Right renal cortex interstitium (tissue), 3 donors: ENCODE data around the gene ASPHD1. TPM values are rescaled to one million over a fixed set of nuclear protein-coding genes. Genes with fewer than 3 reads are reported as not detected.
"Not testable (repeated sequence)": the region's sequence is repeated elsewhere in the genome, so short reads cannot be mapped to it uniquely, and the experiment has no call there.

ENCODE experiments used
- DNase-seq, 3 donors: peaks; one replicate each; pipeline ENCODE4 v3.0.0-alpha.2; 2013; ENCODE audit warnings: low read depth in 3 of 3, low spot score in 2 of 3
- polyA plus RNA-seq, 3 donors: library from polyadenylated mRNA; unstranded; fragments of 120-200 nt; gene quantifications; one replicate each; pipeline ENCODE4 v1.2.1, GENCODE V29; 2013; ENCODE audit not compliant: insufficient read length in 3 of 3

The ASPHD1 gene
- polyA plus RNA-seq, 3 donors: 0.52 to 0.87 (median 0.54) TPM

DNA sequence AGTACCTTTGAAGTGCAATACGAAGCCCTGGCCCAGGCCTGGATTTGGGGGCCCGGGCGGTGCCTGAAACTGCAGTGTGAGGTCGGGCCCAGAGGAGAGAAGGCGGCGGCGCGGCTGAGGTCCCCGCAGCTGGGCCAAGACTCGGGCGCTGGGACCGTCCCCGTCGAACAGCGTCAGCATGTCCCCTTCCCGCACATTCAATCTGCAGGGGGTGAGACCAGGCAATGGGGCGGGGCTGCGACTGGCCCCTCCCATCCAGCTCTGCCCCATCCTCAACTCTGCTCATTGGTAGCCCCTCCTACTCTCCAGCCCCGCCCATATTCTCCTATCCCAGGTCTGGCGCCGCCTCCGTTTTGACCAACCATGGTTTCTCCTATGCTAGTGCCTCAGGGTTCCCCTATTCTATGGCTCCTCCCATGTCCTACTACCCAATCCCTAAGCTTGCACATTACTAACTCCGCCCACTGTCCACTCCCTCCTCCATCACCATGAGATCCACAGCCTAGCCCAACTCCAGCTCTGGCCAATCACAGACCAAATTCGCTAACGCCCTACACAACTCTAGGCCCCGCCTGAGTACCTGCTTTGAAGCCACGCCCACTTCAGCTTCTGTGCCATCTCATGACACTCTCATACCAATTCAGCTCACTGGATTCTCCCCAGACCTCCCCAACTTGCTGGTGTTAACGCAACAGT, 22.9 kb upstream of the ASPHD1 start:
- DNase-seq: no peak

DNA sequence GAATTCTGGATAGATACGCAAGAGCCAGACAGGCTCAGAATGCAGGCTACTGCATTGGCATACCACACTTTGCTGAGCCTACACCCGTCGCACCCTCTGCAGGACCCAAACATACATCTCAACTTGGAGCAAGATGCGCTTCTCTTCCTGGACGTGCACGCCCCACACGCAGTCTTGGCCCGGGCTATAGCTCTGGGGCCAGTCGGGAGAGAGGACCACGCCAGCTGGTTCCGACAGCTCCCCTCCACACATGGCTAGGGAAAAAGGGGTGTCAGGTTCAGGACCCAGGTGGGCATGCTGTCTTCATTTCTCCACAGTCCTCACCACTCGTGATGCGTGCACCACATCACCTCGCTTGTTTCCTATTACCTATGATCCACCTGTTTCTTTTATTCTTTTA, 22.1 kb upstream of the ASPHD1 start:
- no peak for DNase-seq

GRCh38 chr16:29881050-29881449, 19.2 kb upstream of the ASPHD1 start:
- no peak for DNase-seq

DNA sequence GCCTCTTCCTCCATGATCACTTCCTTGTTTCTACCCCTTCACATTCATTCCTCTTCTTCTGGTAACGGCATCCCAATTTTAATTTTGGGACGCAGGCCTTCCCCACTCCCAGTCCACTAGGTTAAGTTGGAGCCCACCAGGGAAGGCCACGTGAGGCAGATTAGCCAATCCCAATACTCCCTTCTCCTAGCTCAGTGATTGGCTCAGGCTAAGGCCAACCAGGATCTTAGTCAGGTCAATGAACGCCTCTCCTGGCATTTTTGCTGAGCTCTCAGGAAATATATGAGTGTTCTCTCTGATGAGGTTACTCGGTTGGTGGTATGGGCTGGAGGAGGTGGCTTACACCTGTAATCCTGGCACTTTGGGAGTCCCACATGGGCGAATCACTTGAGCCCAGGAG, 16.3 kb upstream of the ASPHD1 start:
- DNase-seq: no peak

DNA sequence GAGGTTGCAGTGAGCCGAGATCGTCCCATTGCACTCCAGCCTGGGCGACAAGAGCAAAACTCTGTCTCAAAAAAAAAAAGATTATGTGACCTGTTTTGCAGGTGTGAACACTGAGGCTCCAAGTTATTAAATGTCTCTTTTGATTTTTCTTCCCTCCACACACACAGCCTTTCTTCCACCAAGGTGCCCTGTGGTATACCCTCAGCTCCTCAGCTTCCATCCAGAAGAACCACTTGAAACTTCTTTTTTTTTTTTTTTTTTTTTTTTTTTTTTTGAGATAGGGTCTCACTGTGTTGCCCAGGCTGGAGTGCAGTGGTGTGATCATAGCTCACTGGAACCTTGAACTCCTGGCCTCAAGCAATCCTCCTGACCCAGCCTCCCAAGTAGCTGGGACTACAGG, 10.9 kb upstream of the ASPHD1 start:
- DNase-seq: not testable (repeated sequence)

DNA sequence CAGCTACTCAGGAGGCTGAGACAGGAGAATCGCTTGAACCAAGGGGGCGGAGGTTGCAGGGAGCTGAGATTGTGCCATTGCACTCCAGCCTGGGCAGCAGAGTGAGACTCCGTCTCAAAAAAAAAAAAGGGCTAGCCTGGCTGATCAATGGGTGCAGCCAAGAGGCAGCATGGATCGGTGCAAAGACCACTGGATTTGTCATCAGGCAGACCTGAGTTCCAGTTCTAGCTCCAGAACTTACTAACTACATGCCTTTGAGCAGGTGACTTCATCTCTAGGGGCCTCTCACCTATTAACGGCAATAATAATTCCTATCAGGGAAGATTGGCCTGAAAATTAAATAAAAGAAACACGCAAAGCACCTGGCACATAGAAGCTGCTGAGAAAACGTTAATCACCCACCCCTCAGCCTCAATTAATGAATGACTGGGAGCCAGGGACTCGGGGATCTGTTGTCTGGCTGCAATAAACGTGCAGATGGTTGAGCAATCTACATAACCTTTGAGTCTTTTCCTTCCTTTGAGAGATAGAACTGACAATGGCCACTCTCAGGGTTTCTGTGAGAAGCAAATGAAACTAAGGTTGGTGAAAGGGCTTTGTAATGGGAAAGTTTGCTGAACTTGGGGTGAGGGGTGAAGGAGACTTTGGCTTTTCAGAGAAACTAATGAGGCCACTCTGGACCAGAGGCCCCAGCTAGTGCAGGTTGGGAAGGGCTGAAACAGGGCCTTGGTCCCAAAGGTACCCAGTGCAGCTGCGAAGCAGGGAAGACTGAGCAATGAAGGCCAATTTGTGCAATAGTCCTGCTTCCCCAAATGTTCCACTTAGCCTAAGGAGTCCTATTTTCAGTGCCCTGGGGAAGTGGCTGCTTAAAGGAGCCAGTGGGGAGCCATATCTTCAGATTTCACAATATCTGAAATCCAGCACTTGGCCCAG, 8.5 kb upstream of the ASPHD1 start:
- no peak for DNase-seq

DNA sequence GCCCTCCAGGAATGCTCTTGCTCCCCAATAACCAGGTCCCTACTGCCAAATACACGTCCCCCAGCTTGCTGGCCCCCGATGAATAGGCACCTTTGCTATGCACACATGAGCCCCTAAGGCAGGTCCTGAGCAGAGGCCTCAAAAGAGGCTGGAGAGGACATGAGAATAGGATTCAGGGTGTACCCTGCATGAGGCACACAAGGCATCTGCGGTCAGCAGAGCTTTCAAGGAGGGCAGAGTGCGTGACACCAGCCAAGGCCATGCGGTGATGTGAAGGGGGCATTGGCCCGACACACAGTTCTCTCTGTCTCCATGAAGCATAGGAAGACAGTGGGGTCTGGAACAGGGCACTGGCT, 7.9 kb upstream of the ASPHD1 start:
- DNase-seq: no peak

GRCh38 chr16:29893553-29893952, 6.7 kb upstream of the ASPHD1 start:
- no peak for DNase-seq

- no peak for DNase-seq
Observed at GRCh38 chr16:29894352-29894751, 5.9 kb upstream of the ASPHD1 start.

GRCh38 chr16:29896841-29897240, 3.4 kb upstream of the ASPHD1 start:
- no peak for DNase-seq

DNA sequence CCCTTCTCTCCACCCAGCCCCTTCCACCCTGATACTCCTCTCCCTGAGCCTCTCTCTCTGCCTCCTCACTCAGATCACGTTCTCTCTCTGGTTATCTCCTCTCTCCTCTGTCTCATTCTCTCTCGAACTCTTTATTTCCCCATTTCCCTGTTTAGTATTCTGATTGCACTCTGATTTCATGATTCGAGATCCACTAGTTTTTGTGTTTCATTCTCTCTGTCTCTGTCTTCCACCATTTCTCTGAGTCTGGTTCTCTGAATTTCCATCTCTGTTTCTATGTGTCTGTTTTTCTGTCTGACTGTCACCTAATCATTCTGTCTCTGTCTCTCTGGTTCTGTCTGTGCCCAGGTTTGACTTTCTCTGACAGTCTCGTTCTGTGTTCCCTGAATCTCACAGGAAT, 3.0 kb upstream of the ASPHD1 start:
- DNase-seq: no peak

DNA sequence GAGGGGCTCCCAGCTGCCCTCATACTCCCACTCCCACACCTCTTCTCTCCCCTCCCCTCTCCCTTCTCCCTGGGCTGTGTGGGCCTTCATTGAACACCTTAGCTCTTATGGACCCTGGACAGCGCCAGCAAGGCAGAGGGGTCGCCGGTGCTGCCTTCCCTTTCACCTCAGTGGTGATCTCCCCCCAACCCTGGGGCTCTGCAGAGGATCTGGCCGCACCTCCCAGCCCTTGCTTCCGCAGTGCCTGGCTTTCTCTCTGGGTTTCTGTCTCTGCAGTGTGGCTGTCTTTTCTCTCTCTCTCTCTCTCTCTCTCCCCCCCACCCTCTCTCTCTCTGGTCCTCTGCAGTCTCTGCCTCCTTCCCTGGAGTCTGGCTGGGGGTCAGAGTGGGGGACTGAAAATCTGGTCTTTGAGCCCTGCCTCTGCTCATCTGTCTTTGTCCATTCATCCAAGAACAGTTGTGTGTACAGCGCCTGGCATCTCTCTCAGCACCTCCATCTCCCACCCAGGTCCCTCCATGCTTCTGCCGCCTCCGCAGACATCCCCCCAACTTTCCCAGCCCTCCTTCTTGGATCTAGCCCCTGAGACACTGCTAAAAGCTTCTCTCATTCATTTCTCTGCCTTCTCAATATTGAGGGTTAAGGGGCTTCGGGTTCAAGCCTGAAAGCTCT, 2.0 kb upstream of the ASPHD1 start:
- no peak for DNase-seq

DNA sequence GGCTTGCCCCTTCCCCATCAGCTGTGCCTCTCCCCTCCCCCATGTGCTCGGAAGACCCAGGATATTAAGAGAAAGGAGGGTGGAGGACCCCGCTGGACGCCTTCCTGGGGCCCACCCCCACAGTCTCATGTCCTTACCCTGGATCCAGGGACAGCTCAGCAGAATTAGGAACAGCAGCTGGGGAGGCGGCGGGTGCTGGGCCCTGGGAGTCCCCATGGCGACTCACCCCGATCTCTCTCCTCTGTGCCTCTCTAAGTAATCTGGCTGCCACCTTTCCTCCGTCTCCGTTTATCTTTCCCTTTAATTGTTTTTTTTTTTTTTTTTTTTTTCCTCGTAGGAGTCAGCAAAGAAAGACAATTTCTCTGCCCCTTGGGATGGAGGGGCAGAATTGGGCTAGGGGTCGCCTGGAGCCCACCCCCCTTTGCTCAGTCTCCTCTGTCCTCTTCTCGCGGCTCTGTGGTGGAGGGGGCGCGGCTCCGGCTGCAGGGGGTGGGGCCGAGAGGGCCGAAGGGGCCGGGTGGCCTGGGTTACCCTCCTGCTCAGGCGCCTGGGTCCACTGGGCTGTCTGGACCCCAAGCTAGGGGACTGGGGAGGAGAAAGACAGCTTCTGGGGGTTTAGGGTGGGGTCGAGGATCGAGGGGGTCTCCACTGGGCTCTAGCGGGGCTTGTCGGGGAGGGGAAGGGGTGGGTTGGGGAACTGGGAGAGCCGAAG, 1.3 kb upstream of the ASPHD1 start:
- no peak for DNase-seq

- DNase-seq: peak; percentile 36 to 63 (median 61)
Observed at GRCh38 chr16:29899516-29900101, 679 bp upstream of the ASPHD1 start, which contains the start of gene SEZ6L2. TSS of gene SEZ6L2 (minus strand) at chr16:29899550. CDS start at chr16:29899019, 531 bp downstream.

DNA sequence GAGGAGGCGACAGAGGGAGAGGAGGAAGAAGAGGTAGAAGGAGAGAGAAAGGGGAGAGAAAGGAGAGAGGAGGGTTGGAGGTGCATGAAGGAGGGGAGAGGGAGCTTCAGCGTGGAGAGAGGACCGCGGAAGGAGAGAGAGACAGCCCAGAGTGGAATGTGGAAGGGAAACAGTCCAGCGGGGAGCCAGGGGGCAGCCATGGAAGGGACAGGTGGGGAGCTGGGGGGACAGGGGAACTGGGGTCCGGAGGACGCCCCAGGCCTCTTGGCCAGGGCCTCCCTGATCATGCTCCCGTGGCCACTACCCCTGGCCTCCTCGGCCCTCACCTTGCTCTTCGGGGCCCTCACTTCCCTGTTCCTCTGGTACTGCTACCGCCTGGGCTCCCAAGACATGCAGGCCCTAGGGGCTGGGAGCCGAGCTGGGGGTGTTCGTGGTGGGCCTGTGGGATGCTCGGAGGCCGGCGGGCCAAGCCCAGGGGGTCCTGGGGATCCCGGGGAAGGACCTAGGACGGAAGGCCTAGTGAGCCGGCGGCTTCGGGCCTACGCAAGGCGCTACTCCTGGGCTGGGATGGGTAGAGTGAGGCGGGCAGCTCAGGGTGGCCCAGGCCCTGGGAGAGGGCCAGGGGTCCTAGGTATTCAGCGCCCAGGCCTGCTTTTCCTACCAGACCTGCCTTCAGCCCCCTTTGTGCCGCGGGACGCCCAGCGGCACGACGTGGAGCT, 759 bp downstream of the ASPHD1 start:
- no peak for DNase-seq

- DNase-seq: no peak
Observed at GRCh38 chr16:29901607-29901945, 1.3 kb downstream of the ASPHD1 start.

GRCh38 chr16:29903590-29903989, 3.3 kb downstream of the ASPHD1 start:
- no peak for DNase-seq

- no peak for DNase-seq
Observed at GRCh38 chr16:29904947-29905346, 4.7 kb downstream of the ASPHD1 start.

- DNase-seq: no peak
Observed at GRCh38 chr16:29905668-29906067, 5.4 kb downstream of the ASPHD1 start.
